ENCODE data around the gene MYH2.

Gene MYH2

GRCh38 chr17:10516065-10516464 lies 33.4 kb downstream of the MYH2 start:
- DNase-seq (ENCODE audit: low read depth), result no peak

GRCh38 chr17:10513299-10514067 lies 36.0 kb downstream of the MYH2 start:
- DNase-seq (ENCODE audit: low read depth), result no peak

GRCh38 chr17:10512856-10513255 lies 36.6 kb downstream of the MYH2 start:
- no peak for DNase-seq (ENCODE audit: low read depth)

GRCh38 chr17:10499950-10500349 lies 49.5 kb downstream of the MYH2 start:
- DNase-seq (ENCODE audit: low read depth), result no peak

GRCh38 chr17:10492004-10492403 lies 57.5 kb downstream of the MYH2 start:
- DNase-seq (ENCODE audit: low read depth), result no peak

- no peak for DNase-seq (ENCODE audit: low read depth)
Measured at GRCh38 chr17:10482252-10482651, 67.2 kb downstream of the MYH2 start.

GRCh38 chr17:10477701-10478100 lies 71.8 kb downstream of the MYH2 start:
- DNase-seq (ENCODE audit: low read depth), result no peak

- no peak for DNase-seq (ENCODE audit: low read depth)
Measured at GRCh38 chr17:10474536-10474935, 74.9 kb downstream of the MYH2 start.

GRCh38 chr17:10471858-10472257 lies 77.6 kb downstream of the MYH2 start:
- no peak for DNase-seq (ENCODE audit: low read depth)
